ENCODE data around the gene TSPAN18.
"Not testable (repeated sequence)": the region's sequence is repeated elsewhere in the genome, so short reads cannot be mapped to it uniquely, and the experiment has no call there.

Gene TSPAN18

DNA sequence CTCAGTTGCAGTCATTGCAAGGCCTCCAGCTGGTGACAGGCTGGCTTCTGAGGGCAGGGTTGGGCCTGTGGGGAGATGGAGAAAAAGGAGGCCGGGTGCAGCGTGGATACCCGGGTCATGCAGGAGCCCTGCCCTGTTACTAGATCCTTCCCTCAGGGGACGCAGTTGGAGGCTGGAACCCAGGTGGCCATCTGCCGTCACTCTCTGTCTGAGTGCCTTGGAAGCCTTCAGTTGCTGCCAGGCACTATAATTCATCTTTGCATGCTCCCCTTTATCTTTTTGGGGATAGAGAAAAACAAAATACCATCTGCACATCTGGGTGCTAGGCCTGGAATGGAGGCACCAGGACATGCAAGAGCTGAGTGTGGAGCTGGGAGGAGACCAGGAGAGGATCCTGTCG, 141.3 kb downstream of the TSPAN18 start:
- DNase-seq (ENCODE audit: low read depth, low spot score): no peak

DNA sequence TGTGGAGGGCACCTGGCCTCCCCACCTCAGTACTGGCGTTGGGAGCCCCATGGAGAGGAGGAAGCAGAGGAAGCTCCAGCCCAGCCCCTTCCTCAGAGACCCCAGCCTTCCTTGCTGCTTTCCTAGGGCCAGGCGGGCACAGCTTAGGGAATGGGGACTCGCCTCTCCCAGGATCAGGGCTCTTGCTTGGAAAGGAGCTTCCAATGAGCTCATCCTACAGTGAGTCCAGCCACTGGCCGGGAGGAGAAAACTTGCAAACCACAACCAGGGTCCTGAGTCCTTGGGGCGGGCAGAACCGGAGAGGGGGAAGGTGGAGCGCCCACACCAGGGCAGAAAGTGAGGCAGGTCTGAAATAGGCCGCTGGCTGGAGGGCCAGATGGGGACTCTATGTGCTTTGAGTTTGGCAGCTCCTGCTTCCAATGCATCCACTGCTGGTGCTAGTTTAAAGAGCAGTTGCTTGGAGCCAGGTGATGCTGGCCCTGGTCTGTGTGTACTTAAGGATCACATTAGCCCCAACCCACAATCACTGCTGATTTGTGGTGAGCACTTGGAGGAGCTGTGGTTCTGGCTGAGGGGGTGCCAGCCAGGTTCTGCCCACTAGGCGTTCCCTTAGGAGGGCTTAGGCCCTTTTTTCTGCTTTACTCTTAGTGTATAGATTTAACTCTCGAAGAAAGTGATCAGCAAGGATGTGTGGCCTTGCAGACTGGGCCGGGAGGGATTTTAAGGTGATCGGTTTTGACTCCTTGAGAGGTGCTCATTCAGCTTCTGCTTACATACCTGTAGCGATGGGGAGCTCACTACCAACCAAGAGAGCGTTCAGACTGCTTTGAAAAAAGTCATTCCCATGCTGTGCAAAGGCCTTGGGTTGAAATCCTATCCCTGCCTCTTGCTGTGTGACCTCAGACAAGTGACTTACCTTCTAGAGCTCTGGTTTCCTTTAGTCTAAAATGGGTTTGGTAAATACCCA, 142.0 kb downstream of the TSPAN18 start:
- DNase-seq (ENCODE audit: low read depth, low spot score): no peak

DNA sequence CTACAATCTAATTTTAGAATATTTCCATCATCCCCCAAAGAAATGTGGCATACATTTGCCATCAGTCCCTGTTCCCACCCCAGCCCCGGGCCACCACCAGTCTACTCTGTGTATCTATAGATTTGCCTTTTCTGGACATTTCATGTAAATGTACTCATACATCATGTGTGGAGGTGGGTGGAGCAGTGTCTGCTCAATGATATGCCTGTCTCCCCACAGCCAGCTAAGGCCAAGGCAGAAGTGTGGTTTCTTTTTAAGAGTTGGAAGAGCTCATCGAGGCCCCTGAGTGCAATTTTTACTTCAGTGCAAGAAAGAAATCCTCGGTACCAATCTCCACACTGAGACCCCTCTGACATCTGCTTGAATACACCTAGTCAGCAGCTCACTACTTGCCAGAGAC, 143.4 kb downstream of the TSPAN18 start:
- no peak for DNase-seq (ENCODE audit: low read depth, low spot score)

DNA sequence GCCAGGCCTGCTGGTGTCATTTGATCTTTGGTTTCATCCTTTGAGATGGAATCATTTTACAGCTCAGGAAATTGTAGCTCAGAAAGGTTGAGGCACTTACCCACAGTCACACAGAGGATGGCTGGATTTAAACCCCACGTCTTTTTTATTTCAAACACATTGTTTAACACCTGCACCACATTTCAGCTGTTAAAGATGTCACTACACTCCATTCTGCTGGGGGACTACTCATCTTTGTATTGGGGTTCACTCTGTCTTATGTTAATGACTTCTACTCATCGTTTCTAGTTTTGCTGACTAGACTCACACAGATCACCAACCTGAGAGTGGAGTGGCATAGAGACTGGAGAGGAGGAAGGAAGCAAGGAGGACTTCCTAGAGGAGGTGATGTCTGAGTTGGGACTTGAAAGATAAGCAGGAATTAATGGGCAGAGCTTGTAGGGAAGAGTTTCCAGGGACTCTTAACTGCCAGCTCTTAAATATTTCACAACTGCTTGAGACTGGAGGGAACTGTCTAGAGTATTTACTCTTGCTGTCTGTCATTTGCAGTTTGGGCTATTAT, 143.9 kb downstream of the TSPAN18 start:
- no peak for DNase-seq (ENCODE audit: low read depth, low spot score)

DNA sequence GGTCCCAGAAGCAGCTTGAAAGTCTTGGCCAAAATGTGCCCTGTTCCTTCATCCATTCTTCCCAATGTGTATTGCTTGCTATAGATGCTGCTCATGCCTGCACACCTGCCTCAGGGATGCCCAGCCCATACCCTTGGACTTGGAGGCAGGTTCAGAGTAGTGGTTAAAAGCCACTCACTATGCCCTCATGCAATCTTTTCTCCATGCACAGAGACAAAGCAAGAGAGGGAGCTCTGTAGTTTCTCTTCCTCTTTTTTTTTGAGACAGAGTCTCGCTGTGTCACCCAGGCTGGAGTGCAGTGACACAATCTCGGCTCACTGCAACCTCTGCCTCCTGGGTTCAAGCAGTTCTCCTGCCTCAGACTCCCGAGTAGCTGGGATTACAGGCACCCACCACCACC, 144.9 kb downstream of the TSPAN18 start:
- not testable (repeated sequence) for DNase-seq (ENCODE audit: low read depth, low spot score)

DNA sequence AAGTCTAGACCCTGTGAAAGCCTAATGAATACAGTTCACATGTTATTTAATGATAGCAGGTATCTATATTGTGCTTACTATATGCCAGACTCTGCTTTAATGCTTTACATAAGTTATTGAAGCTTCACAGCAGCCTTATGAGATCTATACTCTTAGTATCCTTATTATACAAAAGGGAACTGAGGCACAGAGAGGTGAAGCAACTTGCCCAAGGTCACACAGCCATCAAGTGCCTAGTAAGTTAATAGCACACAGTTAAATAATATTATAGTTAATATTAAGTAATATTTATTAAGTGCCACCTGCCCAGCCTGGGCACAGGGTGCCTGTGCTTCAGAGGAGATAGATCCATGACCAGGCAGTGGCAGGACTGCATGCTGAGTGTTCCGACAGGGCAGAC, 145.8 kb downstream of the TSPAN18 start:
- DNase-seq (ENCODE audit: low read depth, low spot score): no peak

DNA sequence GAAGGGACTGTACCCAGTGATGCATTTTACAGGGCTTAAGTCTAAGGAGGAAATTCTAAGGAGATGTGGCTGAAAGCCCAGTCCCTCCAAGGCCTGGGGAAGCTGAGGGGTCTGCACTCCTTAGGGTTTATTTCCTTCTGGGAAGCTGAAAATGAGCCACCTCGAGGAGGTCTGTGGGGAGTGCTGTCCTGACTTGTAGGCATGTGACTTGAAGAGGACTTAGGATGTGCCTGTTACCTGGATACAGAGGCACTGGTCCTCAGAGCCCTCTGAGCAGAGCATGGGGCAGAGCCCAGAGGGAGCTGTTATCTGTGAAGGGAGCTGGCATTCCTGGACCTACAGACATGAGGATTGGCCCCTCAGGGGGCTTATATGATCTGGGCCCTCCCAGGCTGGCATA, 146.8 kb downstream of the TSPAN18 start:
- DNase-seq (ENCODE audit: low read depth, low spot score): no peak

DNA sequence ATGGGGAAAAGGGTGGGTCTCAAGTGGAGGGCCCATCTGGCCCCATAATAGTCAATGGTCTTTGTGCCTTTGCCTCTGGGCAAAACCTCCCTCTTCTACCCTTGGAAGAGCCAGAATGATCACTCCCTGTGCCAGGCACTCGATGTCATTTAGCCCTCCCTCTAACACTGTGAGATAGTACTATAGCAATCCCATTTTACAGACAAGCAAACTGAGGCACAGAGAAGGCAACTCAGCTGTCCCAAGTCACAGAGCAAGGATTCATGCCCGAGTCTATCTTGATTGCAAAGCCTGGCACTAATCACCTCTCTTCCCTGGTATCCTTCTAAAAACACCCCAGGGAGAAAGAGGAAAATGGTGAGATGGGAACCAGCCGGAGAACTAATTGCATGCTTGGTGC, 147.5 kb downstream of the TSPAN18 start:
- DNase-seq (ENCODE audit: low read depth, low spot score): no peak

DNA sequence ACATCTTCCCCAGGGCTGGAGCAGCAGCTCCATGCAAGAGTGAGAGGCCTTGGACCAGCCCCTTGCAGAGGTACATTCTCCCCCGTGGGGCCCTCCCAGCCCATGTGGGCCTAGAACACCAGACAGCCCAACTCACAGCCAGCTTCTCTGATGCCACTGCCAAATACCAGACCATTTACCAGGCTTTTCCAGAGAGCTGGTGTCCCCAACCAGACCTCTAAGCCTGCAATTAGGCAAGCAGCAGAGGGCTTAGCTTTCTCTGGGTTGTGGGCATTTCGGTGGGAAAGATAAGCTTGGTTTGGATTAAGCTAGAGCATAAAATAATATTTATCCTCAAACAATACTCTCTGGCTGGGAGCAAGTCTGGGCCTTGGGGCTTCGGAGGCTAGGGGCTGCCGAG, 148.3 kb downstream of the TSPAN18 start:
- DNase-seq (ENCODE audit: low read depth, low spot score): no peak

DNA sequence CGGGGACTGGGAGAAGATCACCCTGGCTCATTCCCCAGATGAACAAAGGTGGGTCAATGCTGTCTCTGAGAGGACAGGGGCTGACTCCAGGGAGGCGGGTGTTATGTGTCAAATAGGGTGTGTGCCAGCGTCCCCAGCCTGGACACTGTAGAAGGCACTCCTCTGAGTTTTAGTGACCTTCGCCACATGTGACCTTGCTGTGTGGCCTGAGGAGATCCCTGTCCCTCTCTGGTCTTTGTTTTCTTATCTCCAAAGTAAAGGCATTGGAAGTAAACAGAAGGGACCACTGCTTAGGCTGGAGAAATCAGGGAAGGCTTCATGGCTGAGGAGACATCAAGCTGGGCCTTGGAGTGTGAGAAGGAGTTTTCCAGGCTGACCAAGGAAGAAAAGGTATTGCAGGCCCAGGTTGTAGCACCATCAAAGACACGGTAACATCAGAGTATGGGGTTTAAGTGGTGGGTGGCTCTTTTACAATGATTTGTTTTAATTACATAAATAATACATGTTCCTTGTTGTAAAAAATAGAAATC, 149.5 kb downstream of the TSPAN18 start:
- no peak for DNase-seq (ENCODE audit: low read depth, low spot score)

DNA sequence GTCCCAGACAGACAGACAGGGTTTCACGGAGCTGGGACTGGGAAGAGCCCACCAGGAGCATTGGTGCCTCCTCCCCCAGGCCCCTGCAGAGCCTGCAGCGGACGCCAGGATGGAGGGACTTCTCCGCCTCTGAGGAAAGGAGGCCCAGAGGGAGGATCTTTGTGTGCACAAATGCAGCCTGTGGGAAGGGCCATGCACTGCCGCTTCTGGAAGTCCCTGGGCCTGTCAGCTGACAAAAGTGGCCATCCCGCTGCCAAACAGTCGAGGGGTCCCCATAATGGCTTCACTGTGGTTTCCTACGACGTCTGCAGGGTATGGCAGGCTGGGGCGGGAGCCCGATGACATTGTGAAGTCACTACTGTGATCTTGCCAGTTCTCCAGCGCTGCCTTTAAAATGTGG, 150.1 kb downstream of the TSPAN18 start:
- no peak for DNase-seq (ENCODE audit: low read depth, low spot score)

DNA sequence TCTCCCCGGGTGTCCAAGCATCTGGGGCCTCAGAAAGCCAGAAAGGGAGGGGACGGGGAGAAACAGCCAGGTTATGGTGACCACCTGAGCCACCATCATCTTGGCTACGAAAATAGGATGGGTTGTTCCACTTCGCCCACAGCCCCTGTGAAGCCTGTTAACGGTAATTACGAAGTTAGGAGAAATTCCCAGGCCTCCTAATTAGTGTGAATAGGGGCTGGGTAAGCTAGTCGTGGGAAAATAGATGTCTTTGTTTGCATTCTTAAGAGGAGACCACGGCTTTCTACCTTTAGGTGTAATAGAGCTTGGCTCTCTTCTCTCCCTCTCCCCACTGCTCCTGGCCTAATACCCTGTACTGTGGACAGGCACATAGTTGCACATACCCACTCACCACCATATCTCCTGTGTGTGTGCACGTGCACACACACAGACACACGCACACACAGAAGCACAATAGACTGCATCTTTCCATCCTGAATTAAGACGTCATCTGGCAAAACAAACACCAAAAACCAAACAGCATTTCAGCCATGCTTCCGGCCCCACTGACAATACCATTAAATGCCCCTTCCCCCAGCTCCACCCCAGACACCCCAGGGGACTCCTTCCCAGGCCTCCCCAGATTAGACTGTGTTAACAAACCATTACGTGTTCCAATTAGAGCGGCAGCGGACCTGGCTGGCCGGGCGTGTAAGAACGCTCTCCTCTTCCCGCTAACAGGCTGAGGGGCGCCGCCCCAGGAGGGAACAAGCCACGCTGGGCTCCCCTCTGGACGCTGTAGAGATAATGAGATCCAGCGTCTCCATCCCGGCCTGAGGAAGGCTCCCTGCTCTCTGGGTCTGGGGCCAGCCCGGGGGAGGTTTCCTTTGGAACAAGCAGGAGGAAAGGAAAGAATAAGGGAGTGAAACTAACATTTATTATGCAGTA, 151.1 kb downstream of the TSPAN18 start:
- no peak for DNase-seq (ENCODE audit: low read depth, low spot score)

DNA sequence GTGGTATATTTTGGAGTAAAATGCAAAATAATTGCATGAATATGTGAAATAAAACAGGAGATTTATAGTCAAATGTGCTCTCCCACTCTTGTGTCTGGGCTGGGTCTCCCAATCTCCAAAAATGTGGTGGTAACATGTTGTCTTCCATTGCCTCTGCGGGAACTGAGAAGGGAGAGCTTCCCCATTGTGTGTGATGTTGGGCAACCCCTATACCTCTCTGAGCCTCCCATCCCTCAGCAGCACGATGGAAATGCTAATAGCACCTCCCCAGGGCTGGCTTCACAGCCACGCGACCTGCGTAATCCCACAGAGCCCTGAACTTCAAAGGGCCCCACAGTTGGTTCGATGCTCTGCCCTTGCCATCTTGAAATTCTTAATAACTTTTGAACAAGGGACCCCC, 151.9 kb downstream of the TSPAN18 start:
- no peak for DNase-seq (ENCODE audit: low read depth, low spot score)

DNA sequence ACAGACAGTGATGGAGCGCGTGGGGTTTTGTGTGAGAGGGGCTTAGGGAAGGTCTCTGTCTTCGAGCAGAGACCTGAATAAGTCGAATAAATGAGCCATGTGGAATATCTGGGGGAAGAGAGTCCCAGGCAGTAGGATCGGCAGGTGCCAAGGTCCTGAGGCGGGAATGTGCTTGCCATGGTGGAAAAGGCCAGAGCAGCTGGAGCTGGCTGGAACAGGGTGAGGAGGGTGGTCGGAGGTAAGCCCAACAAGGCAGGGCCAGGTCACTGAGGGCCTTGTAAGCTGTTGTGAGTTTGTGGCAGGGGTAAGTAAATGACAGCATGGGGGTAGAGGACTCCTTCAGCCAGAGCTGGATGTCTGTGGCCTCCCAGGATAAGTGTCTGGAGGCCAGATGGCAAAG, 152.7 kb downstream of the TSPAN18 start:
- no peak for DNase-seq (ENCODE audit: low read depth, low spot score)

DNA sequence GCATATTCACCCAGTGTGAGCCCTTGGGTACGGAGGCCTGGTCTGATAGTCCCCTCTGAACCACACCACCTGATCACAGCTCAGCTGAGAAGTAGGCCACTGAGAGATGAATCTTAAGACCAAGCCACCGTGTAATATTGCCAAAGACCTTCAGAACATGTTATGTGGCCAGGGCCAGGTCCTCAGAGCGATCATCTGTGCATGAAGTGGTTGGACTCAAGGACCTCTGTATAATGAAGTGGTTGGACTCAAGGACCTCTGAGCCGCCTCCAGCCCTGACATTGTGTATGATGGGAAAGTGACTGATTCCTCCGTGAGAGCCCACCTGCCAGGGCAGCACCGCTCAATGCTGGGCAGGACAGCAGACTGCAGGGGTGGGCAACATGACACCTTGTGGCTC, 153.7 kb downstream of the TSPAN18 start:
- no peak for DNase-seq (ENCODE audit: low read depth, low spot score)

DNA sequence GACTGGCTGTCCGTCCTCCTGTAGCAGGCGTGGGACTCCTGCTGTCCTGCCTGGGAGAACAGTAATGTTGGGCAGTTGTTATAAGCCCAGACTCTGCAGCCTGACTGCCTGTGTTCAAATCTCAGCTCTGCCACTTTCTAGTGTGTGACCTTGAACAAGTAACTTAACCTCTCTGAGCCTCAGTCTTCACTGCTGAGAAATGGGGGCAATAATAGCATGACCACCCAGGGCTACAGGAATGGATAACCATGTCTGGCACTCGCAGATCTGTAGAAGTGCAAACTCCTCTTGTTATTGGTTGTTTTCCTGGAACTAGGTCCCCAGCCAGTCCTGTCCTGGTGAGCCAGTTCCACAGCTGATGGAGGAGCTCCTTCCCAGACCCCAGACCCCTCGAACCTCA, 154.2 kb downstream of the TSPAN18 start:
- no peak for DNase-seq (ENCODE audit: low read depth, low spot score)

DNA sequence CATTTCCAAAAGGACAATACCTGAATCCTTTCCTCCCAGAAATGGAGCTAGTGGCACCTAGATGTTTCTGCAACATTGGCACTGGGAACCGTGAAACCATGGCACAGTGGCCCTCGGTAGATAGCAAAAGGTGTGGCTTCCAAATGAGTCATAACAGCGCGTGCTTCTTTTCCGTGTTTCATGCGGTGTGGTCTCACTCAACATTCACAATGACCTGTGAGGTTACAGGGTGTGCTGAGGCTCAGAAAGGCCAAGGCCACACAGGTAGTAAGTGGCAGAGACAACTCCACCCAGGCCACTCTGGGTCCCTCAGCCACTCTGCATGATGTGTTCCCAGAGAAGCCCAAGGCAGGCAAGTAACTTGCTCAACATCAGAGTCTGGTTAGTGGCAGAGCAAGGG, 156.5 kb downstream of the TSPAN18 start:
- DNase-seq (ENCODE audit: low read depth, low spot score): no peak

DNA sequence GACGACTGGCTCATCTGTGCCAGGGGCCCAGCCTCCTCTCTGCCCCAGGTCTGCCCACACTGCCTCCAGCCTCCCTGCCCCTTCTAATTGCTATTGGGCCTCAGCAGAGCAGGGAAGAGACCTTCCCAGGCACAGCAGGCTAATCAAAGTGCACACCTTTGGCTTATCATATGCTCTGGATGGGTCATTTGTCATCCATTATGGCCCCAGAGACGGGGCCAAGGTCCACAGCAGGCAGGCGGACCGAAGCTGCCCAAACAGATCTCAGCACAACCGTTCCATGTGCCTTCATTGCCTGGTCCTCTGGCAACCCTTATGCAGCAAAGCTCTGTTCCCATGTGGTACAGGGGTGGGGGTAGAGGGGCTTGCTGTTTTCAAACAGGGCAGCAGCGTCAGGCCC, 157.3 kb downstream of the TSPAN18 start:
- no peak for DNase-seq (ENCODE audit: low read depth, low spot score)

DNA sequence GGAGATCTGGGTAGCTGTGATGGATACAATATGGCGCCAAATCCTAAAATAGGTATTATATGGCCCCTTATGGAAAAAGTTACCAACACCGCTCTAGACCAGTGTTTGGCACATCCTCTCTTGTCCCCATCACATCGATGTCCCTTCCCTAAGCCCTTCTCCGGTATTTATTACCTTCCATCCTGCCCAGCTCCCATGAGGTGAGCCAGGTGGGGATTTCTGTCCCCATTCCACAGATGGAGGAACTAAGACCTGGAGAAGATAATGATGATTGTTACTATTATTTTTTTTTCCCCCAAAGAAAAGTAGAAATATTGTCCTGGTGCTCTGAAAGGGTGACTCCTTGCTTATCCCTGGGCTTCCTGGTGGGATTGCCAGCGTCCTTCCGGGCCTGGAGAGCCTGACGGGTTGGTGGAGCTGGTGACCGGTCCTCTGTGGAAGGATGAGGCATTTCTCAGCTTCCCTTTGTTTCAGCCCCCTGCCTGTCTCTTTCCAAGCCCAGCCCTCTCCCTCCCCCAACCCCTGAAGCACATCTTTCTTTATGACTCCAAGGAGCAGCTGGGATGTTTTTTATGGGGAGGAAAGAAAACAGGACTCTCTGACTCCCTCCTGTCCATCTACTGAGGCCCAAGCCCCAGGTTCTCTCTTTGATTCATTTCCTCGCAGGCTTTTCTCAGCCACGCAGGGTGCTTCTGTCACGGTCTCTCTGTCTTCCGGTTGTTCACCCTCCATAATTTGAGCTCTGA, 158.5 kb downstream of the TSPAN18 start:
- DNase-seq (ENCODE audit: low read depth, low spot score): no peak

DNA sequence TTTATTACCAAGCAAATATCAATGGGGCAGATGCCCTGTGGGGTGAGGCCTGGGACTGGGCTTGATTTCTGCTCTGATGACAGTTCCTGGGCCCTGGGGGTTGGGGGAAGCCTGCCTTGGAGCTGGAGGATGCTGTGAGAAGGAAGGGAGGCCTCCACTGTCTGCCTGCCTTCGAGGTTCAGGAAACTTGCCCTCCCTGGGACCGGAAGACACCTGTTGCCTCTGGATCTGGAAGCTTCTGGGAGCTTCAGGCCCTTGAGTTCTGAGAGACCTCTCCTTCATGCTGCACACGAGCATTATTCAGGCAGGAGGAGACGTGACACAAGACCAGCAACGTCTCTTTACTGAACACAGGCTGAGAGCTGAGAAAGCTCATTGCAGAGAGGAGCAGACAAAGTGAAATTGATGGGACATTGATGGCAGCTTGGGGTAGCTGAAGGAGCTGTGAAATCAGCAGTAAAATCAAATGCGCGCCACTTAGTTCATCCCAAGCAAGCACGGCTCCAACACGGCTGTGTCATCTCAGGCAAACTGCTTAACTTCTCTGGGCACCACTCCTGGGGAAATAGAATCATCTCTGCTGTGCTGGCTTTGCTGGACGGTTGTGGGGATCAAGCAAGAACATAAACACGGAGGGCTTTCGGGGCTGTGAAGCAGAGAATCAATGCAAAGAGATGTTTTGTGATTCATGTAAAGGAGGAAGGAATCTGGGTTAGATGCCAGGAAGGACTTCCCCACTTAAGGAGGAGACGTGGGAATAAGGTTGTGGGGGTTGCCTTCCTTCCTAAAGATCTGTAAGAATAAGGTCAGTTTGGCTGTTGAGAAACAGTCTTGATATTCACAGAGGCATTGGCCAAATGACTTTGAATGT, 159.4 kb downstream of the TSPAN18 start:
- DNase-seq (ENCODE audit: low read depth, low spot score): no peak
